Tibial nerve (tissue), 4 donors: ENCODE data around the gene MAPK1. TPM values are rescaled to one million over a fixed set of nuclear protein-coding genes. Genes with fewer than 3 reads are reported as not detected.

Source experiments
- DNase-seq, 2 donors: peaks; one replicate each; pipeline ENCODE4 v3.0.0-alpha.2; 2019; ENCODE audit warnings: low spot score in 2 of 2
- H3K27ac ChIP-seq, 4 donors: fragments of 200-600 bp; sonication (generic) in 3 of 4; one replicate each; pipeline ENCODE4 v1.5.1; 2017 to 2019; ENCODE audit warnings: mild to moderate bottlenecking in 1 of 4
- H3K27me3 ChIP-seq, 2 donors: fragments of 200-600 bp; sonication (generic) in 1 of 2; one replicate each; pipeline versions ENCODE4 v1.5.1 to v1.6.0; 2017 to 2019
- H3K36me3 ChIP-seq, 3 donors: fragments of 200-600 bp; sonication (generic); one replicate each; pipeline ENCODE4 v1.5.1; 2018 to 2019
- H3K4me1 ChIP-seq, 4 donors: fragments of 200-600 bp; sonication (generic) in 3 of 4; one replicate each; pipeline ENCODE4 v1.5.1; 2017 to 2019
- H3K4me3 ChIP-seq, 4 donors: fragments of 200-600 bp; sonication (generic) in 3 of 4; one replicate each; pipeline ENCODE4 v1.5.1; 2017 to 2019; ENCODE audit warnings: mild to moderate bottlenecking in 1 of 4, moderate library complexity in 1 of 4
- H3K9me3 ChIP-seq, 4 donors: fragments of 200-600 bp; sonication (generic) in 3 of 4; one replicate each; pipeline ENCODE4 v1.5.1; 2017 to 2019
- EP300 ChIP-seq, 2 donors: sonication (generic); formaldehyde crosslinking; IDR thresholded peaks; one replicate each; pipeline ENCODE4 v1.6.1; 2017; ENCODE audit warnings: antibody characterized with exemption in 2 of 2, mild to moderate bottlenecking in 1 of 2
- POLR2A ChIP-seq, 2 donors: fragments of 450-650 bp; IDR thresholded peaks; one replicate each; pipeline ENCODE4 v1.6.1; 2017; ENCODE audit warnings: antibody characterized with exemption in 2 of 2, mild to moderate bottlenecking in 2 of 2, moderate library complexity in 2 of 2
- WGBS, 2 donors: methylation state at CpG; one replicate each; pipeline ENCODE4 v1.1.5; 2018; 5-methylcytosine and 5-hydroxymethylcytosine counted together
- total RNA-seq, 4 donors: library from RNA; depleted of rRNA; stranded (reverse); fragments of >200 nt; gene quantifications; one replicate each; pipeline ENCODE4 v1.1.0, GENCODE V29; 2016
- TF ChIP-seq, protein P1 (sequence below), 5 experiments: fragments of 200-600 bp in 3 of 5; fragments of 450-650 bp in 2 of 5; sonication (generic) in 3 of 5; IDR thresholded peaks; one replicate each; pipeline ENCODE4 v1.5.1; 2016 to 2019; ENCODE audit warnings: antibody characterized with exemption in 5 of 5, mild to moderate bottlenecking in 3 of 5, moderate library complexity in 2 of 5

Gene MAPK1
- total RNA-seq, 4 donors from 2014 or later = 58.1 to 95.3 (median 73.1) TPM

DNA sequence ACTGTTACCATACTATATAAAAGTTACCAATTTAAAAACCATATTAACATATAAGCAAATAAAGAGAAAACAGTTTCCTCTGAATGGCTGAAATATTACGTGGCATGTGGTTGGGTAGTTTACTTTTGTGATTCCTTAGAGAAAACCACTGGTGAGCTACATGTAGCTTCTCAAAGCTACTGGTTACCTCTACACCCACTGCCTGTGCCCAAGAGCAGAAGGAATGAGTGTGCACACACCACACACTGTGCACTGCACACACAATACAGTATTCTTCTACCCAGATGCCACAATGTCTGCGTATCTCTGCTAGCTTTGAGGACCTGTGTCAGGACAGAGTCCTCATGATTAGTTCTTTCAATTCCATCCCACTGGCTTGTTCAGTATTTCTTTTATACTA, 106.4 kb downstream of the MAPK1 start:
- Histone ChIP-seq H3K27ac (no peak overlapping the region), H3K27me3 (no peaks in the 10 kb centered on the region), H3K4me1 (peaks cover 0 to 5% (median 2%) of the 10 kb centered on the region in 4 donors), H3K4me3 (no peak overlapping the region), H3K36me3 (peaks cover 2 to 81% (median 7%) of the 10 kb centered on the region in 3 donors), H3K9me3 (no peaks in the 10 kb centered on the region)
- TF ChIP-seq, protein P1, sequence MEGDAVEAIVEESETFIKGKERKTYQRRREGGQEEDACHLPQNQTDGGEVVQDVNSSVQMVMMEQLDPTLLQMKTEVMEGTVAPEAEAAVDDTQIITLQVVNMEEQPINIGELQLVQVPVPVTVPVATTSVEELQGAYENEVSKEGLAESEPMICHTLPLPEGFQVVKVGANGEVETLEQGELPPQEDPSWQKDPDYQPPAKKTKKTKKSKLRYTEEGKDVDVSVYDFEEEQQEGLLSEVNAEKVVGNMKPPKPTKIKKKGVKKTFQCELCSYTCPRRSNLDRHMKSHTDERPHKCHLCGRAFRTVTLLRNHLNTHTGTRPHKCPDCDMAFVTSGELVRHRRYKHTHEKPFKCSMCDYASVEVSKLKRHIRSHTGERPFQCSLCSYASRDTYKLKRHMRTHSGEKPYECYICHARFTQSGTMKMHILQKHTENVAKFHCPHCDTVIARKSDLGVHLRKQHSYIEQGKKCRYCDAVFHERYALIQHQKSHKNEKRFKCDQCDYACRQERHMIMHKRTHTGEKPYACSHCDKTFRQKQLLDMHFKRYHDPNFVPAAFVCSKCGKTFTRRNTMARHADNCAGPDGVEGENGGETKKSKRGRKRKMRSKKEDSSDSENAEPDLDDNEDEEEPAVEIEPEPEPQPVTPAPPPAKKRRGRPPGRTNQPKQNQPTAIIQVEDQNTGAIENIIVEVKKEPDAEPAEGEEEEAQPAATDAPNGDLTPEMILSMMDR (IDR thresholded peaks at IDR 0.05) = no peak
- no peak for TF ChIP-seq POLR2A (IDR thresholded peaks at IDR 0.05)
- TF ChIP-seq EP300 (IDR thresholded peaks at IDR 0.05) = no peak
- DNase-seq = no peak
- 60 to 63% methylated on average over 2 of the region's 2 CpGs for WGBS, 2 donors

DNA sequence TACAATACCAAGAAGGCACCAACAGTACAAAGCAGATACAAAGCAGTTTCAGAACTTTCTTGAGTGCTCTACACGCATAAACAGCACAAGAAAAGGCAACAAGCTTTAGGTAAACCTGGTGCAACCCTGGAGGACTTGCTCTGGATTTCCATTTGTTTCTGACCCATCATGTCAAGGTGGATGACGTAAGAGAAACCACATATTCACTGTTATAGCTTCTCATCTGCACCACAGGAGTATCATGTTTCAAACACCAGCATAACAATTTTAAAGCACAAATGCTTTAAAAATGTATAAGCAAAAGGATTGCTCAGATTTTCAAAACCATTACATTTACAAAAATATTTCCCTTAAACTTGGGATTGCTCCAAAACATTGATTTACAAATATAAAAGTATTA, 106.8 kb downstream of the MAPK1 start:
- Histone ChIP-seq H3K36me3 (peaks cover 2 to 76% (median 7%) of the 10 kb centered on the region in 3 donors), H3K9me3 (no peaks in the 10 kb centered on the region), H3K4me3 (no peak overlapping the region), H3K4me1 (peaks cover 0 to 9% (median 2%) of the 10 kb centered on the region in 4 donors), H3K27me3 (no peaks in the 10 kb centered on the region), H3K27ac (no peak overlapping the region)
- no peak for DNase-seq
- WGBS, 2 donors = 76 to 83% methylated on average over 2 of the region's 2 CpGs
- TF ChIP-seq POLR2A (IDR thresholded peaks at IDR 0.05) = no peak
- TF ChIP-seq, protein P1 (IDR thresholded peaks at IDR 0.05) = no peak
- no peak for TF ChIP-seq EP300 (IDR thresholded peaks at IDR 0.05)

- Histone ChIP-seq H3K9me3 (no peaks in the 10 kb centered on the region), H3K27me3 (no peaks in the 10 kb centered on the region), H3K4me1 (peaks cover 0 to 17% (median 8%) of the 10 kb centered on the region in 4 donors), H3K27ac (no peak overlapping the region), H3K36me3 (peaks cover 2 to 68% (median 7%) of the 10 kb centered on the region in 3 donors), H3K4me3 (no peak overlapping the region)
- no peak for DNase-seq
- WGBS, 2 donors = 72 to 76% methylated on average over 8 of the region's 8 CpGs
- TF ChIP-seq POLR2A (IDR thresholded peaks at IDR 0.05) = no peak
- no peak for TF ChIP-seq EP300 (IDR thresholded peaks at IDR 0.05)
- TF ChIP-seq, protein P1 (IDR thresholded peaks at IDR 0.05) = no peak
Measured at GRCh38 chr22:21759646-21760376, 107.6 kb downstream of the MAPK1 start.

GRCh38 chr22:21759093-21759492, 108.4 kb downstream of the MAPK1 start:
- H3K4me3 ChIP-seq = no peak overlapping the region
- H3K27me3 ChIP-seq = no peaks in the 10 kb centered on the region
- no peak for DNase-seq
- peaks cover 2 to 61% (median 7%) of the 10 kb centered on the region in 3 donors for H3K36me3 ChIP-seq
- no peak for TF ChIP-seq EP300 (IDR thresholded peaks at IDR 0.05)
- no peak for TF ChIP-seq POLR2A (IDR thresholded peaks at IDR 0.05)
- TF ChIP-seq, protein P1 (IDR thresholded peaks at IDR 0.05) = no peak
- H3K27ac ChIP-seq = no peak overlapping the region
- WGBS, 2 donors = 78 to 86% methylated on average over 4 of the region's 4 CpGs
- H3K9me3 ChIP-seq = no peaks in the 10 kb centered on the region
- peaks cover 0 to 24% (median 11%) of the 10 kb centered on the region in 4 donors for H3K4me1 ChIP-seq

GRCh38 chr22:21758091-21758864, 109.2 kb downstream of the MAPK1 start:
- Histone ChIP-seq H3K27ac (no peak overlapping the region), H3K9me3 (no peaks in the 10 kb centered on the region), H3K27me3 (no peaks in the 10 kb centered on the region), H3K4me3 (no peak overlapping the region), H3K36me3 (peaks cover 2 to 57% (median 3%) of the 10 kb centered on the region in 3 donors), H3K4me1 (peaks cover 0 to 25% (median 11%) of the 10 kb centered on the region in 4 donors)
- WGBS, 2 donors = 91 to 95% methylated on average over 21 of the region's 21 CpGs
- DNase-seq = no peak
- TF ChIP-seq EP300 (IDR thresholded peaks at IDR 0.05) = no peak
- TF ChIP-seq, protein P1 (IDR thresholded peaks at IDR 0.05) = no peak
- TF ChIP-seq POLR2A (IDR thresholded peaks at IDR 0.05) = no peak
